Measurements from ENCODE around the gene SEMA3B.

GRCh38 chr3:50267280-50267913 is 1.6 kb upstream of the SEMA3B start:
- TF ChIP-seq POLR2A (IDR thresholded peaks at IDR 0.05) = no peak
- TF ChIP-seq, protein P1, sequence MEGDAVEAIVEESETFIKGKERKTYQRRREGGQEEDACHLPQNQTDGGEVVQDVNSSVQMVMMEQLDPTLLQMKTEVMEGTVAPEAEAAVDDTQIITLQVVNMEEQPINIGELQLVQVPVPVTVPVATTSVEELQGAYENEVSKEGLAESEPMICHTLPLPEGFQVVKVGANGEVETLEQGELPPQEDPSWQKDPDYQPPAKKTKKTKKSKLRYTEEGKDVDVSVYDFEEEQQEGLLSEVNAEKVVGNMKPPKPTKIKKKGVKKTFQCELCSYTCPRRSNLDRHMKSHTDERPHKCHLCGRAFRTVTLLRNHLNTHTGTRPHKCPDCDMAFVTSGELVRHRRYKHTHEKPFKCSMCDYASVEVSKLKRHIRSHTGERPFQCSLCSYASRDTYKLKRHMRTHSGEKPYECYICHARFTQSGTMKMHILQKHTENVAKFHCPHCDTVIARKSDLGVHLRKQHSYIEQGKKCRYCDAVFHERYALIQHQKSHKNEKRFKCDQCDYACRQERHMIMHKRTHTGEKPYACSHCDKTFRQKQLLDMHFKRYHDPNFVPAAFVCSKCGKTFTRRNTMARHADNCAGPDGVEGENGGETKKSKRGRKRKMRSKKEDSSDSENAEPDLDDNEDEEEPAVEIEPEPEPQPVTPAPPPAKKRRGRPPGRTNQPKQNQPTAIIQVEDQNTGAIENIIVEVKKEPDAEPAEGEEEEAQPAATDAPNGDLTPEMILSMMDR (IDR thresholded peaks at IDR 0.05) = no peak
- TF ChIP-seq EP300 (IDR thresholded peaks at IDR 0.05) = no peak
